ENCODE measurements around the gene GPRC5D. TPM values are rescaled to one million over a fixed set of nuclear protein-coding genes. Genes with fewer than 3 reads are reported as not detected.
A peak's percentile ranks its signal among the peaks of the same experiment; 100 is the strongest.

Gene GPRC5D
- polyA plus RNA-seq, 3 donors = 0.33 to 0.80 (median 0.71) TPM

DNA sequence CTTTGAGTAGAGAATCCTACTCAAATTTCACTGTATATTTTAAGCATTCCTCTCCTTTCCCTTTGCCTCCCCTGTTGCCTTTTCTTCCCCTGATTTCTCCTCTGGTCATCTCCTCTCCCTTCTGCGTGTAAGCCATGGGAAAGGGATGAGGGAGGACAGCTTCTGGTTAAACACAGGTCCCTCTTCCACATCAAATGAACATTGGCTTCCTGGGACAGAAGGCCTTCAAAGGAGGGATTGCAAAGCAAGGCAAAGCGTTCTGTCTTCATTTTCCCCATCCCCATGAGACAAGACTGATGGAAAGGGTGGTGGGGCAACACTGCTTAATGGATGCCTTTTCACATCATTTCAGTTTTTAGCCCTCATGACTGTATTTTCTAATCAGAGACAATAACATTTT lies 34.5 kb downstream of the GPRC5D start:
- DNase-seq (ENCODE audit: extremely low read depth in 1 of 11, low read depth in 9 of 11, low spot score in 4 of 11) = no peak

- DNase-seq (ENCODE audit: extremely low read depth in 1 of 11, low read depth in 9 of 11, low spot score in 4 of 11) = peak; percentile 63 to 88 (median 78)
Measured at GRCh38 chr12:12916135-12916944, 35.6 kb downstream of the GPRC5D start.

DNA sequence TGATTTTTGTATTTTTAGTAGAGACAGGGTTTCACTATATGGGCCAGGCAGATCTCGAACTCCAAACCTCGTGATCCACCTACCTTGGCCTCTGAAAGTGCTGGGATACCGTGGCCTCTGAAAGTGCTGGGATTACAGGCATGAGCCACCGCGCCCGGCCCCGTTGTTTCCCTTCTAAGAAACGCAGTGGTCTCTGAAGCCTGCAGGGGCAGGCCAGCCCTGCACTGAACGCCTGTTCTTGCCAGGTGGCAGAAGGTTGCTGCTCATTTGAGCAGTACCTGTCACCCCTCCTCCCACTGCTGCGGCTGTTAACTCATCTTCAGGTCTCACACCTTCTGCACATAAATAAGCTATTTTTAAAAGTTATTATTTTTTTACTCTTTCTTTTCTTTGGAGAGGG lies 36.3 kb downstream of the GPRC5D start:
- DNase-seq (ENCODE audit: extremely low read depth in 1 of 11, low read depth in 9 of 11, low spot score in 4 of 11) = no peak

GRCh38 chr12:12912711-12913110 lies 39.3 kb downstream of the GPRC5D start:
- DNase-seq (ENCODE audit: extremely low read depth in 1 of 11, low read depth in 9 of 11, low spot score in 4 of 11) = no peak

- no peak for DNase-seq (ENCODE audit: extremely low read depth in 1 of 11, low read depth in 9 of 11, low spot score in 4 of 11)
Measured at GRCh38 chr12:12909995-12910420, 42.0 kb downstream of the GPRC5D start.

DNA sequence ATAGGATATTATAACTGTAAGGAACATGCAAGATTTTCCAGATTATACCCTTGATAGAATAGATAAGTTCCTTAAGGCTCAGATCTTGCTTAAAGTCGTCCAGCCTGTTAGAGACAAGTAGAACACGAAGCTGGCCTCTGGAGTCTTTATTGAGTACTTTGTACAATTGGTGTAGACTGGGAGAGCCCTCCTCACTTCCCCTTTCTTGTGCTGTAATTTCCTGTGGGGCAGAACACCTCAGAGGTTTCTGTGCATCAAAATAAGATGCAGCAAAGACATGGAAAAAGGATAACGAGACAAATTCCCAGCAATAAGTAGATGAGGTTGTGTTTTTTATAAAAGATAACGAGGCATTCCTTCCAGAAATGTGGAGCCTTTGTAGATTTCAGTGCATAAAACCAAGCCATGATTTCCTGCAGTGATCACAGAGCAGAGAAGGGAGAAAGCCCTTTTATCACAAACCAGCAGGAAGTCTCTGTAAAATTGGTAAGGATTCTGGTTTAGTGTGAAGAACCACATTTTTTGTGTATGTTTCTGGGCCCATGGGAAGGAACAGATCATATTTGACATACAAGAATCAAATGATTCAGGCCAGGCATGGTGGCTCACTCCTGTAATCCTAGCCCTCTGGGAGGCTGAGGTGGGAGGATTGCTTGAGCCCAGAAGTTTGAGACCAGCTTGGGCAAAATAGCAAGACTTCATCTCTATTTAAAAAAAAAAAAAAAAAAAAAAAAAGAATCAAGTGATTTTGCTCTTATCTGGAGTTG lies 42.6 kb downstream of the GPRC5D start:
- DNase-seq (ENCODE audit: extremely low read depth in 1 of 11, low read depth in 9 of 11, low spot score in 4 of 11) = no peak

DNA sequence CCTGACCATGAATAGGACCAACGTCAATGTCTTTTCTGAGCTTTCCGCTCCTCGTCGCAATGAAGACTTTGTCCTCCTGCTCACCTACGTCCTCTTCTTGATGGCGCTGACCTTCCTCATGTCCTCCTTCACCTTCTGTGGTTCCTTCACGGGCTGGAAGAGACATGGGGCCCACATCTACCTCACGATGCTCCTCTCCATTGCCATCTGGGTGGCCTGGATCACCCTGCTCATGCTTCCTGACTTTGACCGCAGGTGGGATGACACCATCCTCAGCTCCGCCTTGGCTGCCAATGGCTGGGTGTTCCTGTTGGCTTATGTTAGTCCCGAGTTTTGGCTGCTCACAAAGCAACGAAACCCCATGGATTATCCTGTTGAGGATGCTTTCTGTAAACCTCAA lies 43.3 kb downstream of the GPRC5D start:
- DNase-seq (ENCODE audit: extremely low read depth in 1 of 11, low read depth in 9 of 11, low spot score in 4 of 11) = no peak

DNA sequence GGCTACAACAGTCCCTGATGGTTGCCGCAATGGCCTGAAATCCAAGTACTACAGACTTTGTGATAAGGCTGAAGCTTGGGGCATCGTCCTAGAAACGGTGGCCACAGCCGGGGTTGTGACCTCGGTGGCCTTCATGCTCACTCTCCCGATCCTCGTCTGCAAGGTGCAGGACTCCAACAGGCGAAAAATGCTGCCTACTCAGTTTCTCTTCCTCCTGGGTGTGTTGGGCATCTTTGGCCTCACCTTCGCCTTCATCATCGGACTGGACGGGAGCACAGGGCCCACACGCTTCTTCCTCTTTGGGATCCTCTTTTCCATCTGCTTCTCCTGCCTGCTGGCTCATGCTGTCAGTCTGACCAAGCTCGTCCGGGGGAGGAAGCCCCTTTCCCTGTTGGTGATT lies 43.7 kb downstream of the GPRC5D start:
- no peak for DNase-seq (ENCODE audit: extremely low read depth in 1 of 11, low read depth in 9 of 11, low spot score in 4 of 11)

- no peak for DNase-seq (ENCODE audit: extremely low read depth in 1 of 11, low read depth in 9 of 11, low spot score in 4 of 11)
Measured at GRCh38 chr12:12907552-12907951, 44.4 kb downstream of the GPRC5D start.

GRCh38 chr12:12903642-12904609 lies 48.0 kb downstream of the GPRC5D start:
- no peak for DNase-seq (ENCODE audit: extremely low read depth in 1 of 11, low read depth in 9 of 11, low spot score in 4 of 11)

DNA sequence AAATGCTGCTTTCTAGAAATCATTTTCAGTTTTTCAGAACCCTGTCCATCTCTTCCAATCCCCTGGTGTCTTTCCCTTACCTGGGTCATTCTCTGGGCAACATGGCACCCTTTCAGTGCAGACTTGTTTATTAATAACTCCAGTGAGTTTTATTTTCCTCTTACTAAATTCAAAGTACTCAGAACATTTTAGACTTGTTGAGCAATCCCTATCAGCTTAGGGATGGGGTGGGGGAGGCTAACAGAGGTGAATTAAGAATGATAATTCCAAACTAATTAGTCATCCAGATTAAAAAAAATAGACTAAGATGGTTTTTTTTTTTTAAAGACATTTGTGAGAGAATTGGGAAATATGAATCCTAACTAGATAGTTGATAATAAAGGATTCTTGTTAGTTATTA lies 49.9 kb downstream of the GPRC5D start:
- no peak for DNase-seq (ENCODE audit: extremely low read depth in 1 of 11, low read depth in 9 of 11, low spot score in 4 of 11)

- no peak for DNase-seq (ENCODE audit: extremely low read depth in 1 of 11, low read depth in 9 of 11, low spot score in 4 of 11)
Measured at GRCh38 chr12:12901158-12901791, 50.7 kb downstream of the GPRC5D start.

DNA sequence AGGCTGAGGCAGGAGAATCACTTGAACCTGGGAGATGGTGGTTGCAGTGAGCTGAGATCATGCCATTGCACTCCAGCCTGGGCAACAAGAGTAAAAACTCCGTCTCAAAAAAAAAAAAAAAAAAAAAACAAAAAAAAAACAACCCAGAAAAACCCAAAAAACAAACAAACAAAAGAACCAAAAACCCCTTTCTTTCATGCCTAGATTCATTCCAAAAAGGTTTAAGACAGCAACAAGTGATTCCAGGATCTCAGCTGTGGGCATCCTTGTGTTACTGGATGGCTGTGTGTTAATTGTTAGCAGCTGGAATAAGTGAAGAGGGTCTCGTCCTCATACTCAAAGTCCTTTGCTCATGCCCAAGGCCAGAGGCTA lies 51.2 kb downstream of the GPRC5D start:
- no peak for DNase-seq (ENCODE audit: extremely low read depth in 1 of 11, low read depth in 9 of 11, low spot score in 4 of 11)

- no peak for DNase-seq (ENCODE audit: extremely low read depth in 1 of 11, low read depth in 9 of 11, low spot score in 4 of 11)
Measured at GRCh38 chr12:12899530-12900380, 52.2 kb downstream of the GPRC5D start.

DNA sequence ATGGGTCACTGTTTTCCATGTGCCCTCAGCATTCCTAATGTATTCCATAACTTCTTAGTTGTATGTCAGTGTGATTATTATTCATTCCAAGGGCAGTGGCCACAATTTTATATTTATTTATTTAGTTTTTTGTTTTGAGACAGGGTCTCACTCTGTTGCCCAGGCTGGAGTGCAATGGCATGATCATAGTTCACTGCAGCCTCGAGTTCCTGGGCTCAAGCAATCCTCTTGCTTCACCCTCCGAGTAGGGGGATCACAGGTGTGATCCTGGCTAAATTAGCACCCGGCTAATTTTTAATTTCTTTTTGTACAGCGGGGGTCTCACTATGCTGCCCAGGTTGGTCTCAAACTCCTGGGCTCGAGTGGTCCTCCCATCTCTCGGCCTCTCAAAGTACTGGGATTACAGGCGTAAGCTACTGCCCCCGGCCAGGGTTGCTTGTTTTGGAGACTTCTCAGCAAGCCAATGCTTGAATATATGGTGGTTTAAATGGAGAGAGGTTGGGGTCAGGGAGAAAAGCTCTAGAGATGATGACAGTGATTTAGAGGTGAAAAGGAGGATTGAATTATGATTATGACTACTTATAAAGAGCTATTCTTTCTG lies 53.0 kb downstream of the GPRC5D start:
- DNase-seq (ENCODE audit: extremely low read depth in 1 of 11, low read depth in 9 of 11, low spot score in 4 of 11) = no peak

- no peak for DNase-seq (ENCODE audit: extremely low read depth in 1 of 11, low read depth in 9 of 11, low spot score in 4 of 11)
Measured at GRCh38 chr12:12898136-12898717, 53.7 kb downstream of the GPRC5D start.

- DNase-seq (ENCODE audit: extremely low read depth in 1 of 11, low read depth in 9 of 11, low spot score in 4 of 11) = no peak
Measured at GRCh38 chr12:12897302-12897701, 54.7 kb downstream of the GPRC5D start.
